Natural killer cell treated with Interleukin-12 subunit alpha and Interleukin-12 subunit beta and Interleukin-15 and Interleukin-18, amount 100 ng/mL, for 72 hours (primary cell): ENCODE measurements around the gene TMLHE. TPM values are rescaled to one million over a fixed set of nuclear protein-coding genes. Genes with fewer than 3 reads are reported as not detected.
"Not testable (repeated sequence)": the region's sequence is repeated elsewhere in the genome, so short reads cannot be mapped to it uniquely, and the experiment has no call there.

Experiments
- ATAC-seq, 2 donors: fragments of 150-1000 bp; cut with Tn5 transposase in 1 of 2; sonication (Bioruptor Pico), chemical (Tn5 transposase) in 1 of 2; 2 replicates each; pipeline ENCODE4 v1.10.0; 2021
- DNase-seq: peaks from one replicate; pipeline ENCODE4 v3.0.0; 2022; ENCODE audit warnings: low spot score
- H3K27ac Mint-ChIP-seq, 2 donors: 1 replicate in 1 of 2; 2 replicates in 1 of 2; pipeline ENCODE4 v1.8.0; 2022; ENCODE audit warnings: mixed read lengths in 2 of 2, mild to moderate bottlenecking in 1 of 2, moderate library complexity in 1 of 2
- H3K27me3 Mint-ChIP-seq, 2 donors: 1 replicate in 1 of 2; 2 replicates in 1 of 2; pipeline ENCODE4 v1.8.0; 2022; ENCODE audit warnings: mixed read lengths in 2 of 2
- H3K36me3 Mint-ChIP-seq: one replicate; pipeline ENCODE4 v1.8.0; 2022; ENCODE audit warnings: mixed read lengths
- H3K4me1 Mint-ChIP-seq, 2 donors: 1 replicate in 1 of 2; 2 replicates in 1 of 2; pipeline ENCODE4 v1.8.0; 2022; ENCODE audit warnings: low read depth in 2 of 2, mixed read lengths in 2 of 2, mild to moderate bottlenecking in 1 of 2
- H3K4me3 Mint-ChIP-seq: one replicate; pipeline ENCODE4 v1.8.0; 2022; ENCODE audit warnings: mixed read lengths
- H3K9me3 Mint-ChIP-seq: 2 replicates; pipeline ENCODE4 v1.8.0; 2022; ENCODE audit warnings: mixed read lengths
- total RNA-seq, 2 donors: library from RNA; stranded (reverse); gene quantifications; one replicate each; pipeline ENCODE4 v1.2.3, GENCODE V29; 2022

The TMLHE gene
- total RNA-seq, 2 donors from 2014 or later, result 7.4 to 14.1 TPM

DNA sequence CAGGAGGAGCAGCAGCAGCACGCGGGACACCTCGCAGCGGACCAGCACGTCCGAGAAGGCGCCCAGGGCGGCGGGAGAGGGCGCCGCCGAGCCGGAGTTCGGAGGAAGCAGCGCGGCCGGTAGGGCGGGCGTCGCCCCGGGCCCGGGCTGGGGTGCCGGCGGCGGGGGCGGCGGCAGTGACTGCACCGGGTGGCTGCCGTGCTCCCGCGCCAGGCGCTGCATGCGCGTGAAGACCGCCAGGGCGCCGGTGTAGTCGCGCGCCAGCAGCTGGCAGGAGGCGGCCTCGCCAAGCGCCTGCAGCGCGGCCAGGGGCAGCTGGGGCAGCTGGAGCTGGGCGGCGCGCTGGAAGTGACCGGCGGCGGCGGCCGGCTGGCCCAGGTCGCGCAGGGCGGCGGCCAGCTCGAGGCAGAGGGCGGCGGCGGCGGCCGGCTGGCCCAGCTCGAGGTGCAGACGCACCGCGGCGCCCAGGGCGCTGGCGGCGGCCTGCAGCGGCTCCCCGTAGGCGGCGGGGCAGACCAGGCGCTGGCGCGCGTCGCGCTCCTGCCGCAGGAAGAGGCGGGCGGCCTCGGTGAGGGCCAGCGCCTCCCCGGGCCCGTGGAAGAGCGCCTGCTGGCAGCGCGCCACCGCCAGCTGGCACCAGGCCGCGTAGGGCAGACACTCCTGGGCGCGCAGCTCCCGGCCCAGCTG is 154.8 kb downstream of the TMLHE start:
- not testable (repeated sequence) for H3K9me3 Mint-ChIP-seq, H3K36me3 Mint-ChIP-seq, H3K27me3 Mint-ChIP-seq, H3K4me1 Mint-ChIP-seq, H3K27ac Mint-ChIP-seq, H3K4me3 Mint-ChIP-seq, DNase-seq
- peak; percentile 70 to 80 for ATAC-seq

DNA sequence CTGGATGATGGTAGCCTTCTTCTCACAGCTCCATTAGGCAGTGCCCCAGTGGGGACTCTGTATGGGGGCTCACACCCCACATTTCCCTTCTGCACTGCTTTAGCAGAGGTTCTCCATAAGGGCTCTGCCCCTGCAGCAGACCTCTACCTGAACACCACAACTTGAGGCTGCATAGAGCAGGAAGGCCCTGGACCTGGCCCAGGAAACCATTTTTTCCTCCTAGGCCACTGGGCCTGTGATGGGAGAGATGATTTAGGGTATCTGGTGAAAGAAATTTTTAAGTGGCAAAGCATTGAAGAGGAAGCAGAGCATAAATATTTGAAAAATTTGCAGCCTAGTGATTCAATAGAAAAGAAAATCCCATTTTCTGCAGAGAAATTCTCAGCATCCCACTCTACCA is 171.7 kb downstream of the TMLHE start:
- DNase-seq (no peak), ATAC-seq (no peak)
- Mint-ChIP-seq H3K4me3 (no peak overlapping the region), H3K4me1 (peaks cover 3 to 4% of the 10 kb centered on the region in 2 donors), H3K36me3 (peaks cover 9% of the 10 kb centered on the region), H3K9me3 (no peaks in the 10 kb centered on the region), H3K27me3 (no peaks in the 10 kb centered on the region), H3K27ac (no peak overlapping the region)

Other genes with a start within 250 kb of the TMLHE start
- not detected for gene F8A2, start 230.9 kb downstream of the TMLHE start, total RNA-seq
- 10 to 100 TPM in 1 of 2 donors, 1 to 10 TPM in 1; 4.2 to 46.4 TPM for gene F8A3, start 154.3 kb downstream of the TMLHE start, total RNA-seq
- gene SPRY3, start 366 bp downstream of the TMLHE start, total RNA-seq, result under 1 TPM; 0.84 to 0.93 TPM